H1 (cell line): Measurements from ENCODE around the gene SLC22A2. TPM values are rescaled to one million over a fixed set of nuclear protein-coding genes. Genes with fewer than 3 reads are reported as not detected.

Experiments used
- EGR1 ChIP-seq: IDR thresholded peaks from 2 replicates; pipeline ENCODE4 v1.6.1; 2011; ENCODE audit warnings: low read depth, low read length, borderline replicate concordance
- GTF2F1 ChIP-seq: IDR thresholded peaks from 2 replicates; pipeline ENCODE4 v1.6.1; 2012; ENCODE audit warnings: low read depth, low read length, improper control_type of control experiment, borderline replicate concordance
- POU5F1 ChIP-seq: IDR thresholded peaks from 2 replicates; pipeline ENCODE4 v1.6.1; 2011; ENCODE audit warnings: low read depth, mild to moderate bottlenecking, low read length, moderate library complexity
- RBBP5 ChIP-seq: IDR thresholded peaks from 2 replicates; pipeline ENCODE4 v1.7.1; 2012; ENCODE audit warnings: low read depth, mild to moderate bottlenecking, inconsistent platforms, low read length, moderate library complexity, borderline replicate concordance
- SAP30 ChIP-seq: fragments of 300-600 bp; sonication (generic); IDR thresholded peaks from 2 replicates; pipeline ENCODE4 v1.7.1; 2012; ENCODE audit warnings: low read length, moderate library complexity, mild to moderate bottlenecking, inconsistent platforms; ENCODE audit not compliant: insufficient read depth, insufficient replicate concordance
- SP2 ChIP-seq: IDR thresholded peaks from 2 replicates; pipeline ENCODE4 v1.6.1; 2012; ENCODE audit warnings: mild to moderate bottlenecking, low read length, inconsistent platforms
- ZNF274 ChIP-seq: IDR thresholded peaks from 2 replicates; pipeline ENCODE4 v1.7.0; 2012; ENCODE audit warnings: low read length, borderline replicate concordance; ENCODE audit errors: extremely low read depth
- polyA plus RNA-seq, 7 experiments: library from polyadenylated mRNA; depleted of rRNA in 3 of 7; stranded (reverse) in 5 of 7; unstranded in 2 of 7; fragments of >200 nt in 5 of 7; fragments of 200-250 nt in 2 of 7; gene quantifications; 1 replicate in 5 of 7; 2 replicates in 1 of 7; 4 replicates in 1 of 7; pipeline versions ENCODE4 v1.2.1 to v1.2.3, GENCODE V29; 2011 to 2013; ENCODE audit warnings: missing spikeins in 2 of 7, mixed read lengths in 2 of 7
- total RNA-seq: library from RNA; stranded (reverse); fragmentation: NEBNext Ultra II Directional; extraction: Animal tissue kit (Norgen Biotek cat#: 25700); gene quantifications from 2 replicates; pipeline ENCODE4 v1.2.1, GENCODE V29; 2021
- TF ChIP-seq, protein P1 (sequence below): fragments of 300-600 bp; sonication (generic); IDR thresholded peaks from 2 replicates; pipeline ENCODE4 v1.7.1; 2012; ENCODE audit warnings: low read length, moderate library complexity, mild to moderate bottlenecking, inconsistent platforms; ENCODE audit not compliant: insufficient replicate concordance

The SLC22A2 gene
- total and polyA plus RNA-seq, 2 of the 8 experiments (the other 6 are each of a cell fraction or from before 2014, with no cell fraction given): 0.23 to 1.4 TPM

DNA sequence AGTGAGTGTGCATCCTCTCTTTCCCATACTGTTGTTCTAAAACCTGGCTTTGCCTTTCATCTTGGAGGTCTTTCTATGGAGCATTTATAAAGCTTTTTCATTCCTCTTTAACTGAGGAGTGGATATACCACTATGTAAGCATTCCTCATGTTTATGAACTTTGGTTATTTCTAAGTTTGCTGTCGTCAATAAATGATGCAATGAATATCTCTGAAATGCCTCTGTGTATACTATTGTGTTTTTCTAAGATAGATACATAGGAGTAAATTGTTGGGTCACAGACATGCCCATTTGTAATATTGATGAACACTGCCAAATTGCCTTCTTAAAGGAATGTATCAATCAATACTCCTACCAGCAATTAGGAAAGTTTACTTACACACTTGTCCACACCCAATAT lies 53.9 kb downstream of the SLC22A2 start (continued):
- TF ChIP-seq POU5F1 (no peak), SAP30 (no peak), ZNF274 (no peak), GTF2F1 (no peak), RBBP5 (no peak), EGR1 (no peak), SP2 (no peak)
- TF ChIP-seq, protein P1, sequence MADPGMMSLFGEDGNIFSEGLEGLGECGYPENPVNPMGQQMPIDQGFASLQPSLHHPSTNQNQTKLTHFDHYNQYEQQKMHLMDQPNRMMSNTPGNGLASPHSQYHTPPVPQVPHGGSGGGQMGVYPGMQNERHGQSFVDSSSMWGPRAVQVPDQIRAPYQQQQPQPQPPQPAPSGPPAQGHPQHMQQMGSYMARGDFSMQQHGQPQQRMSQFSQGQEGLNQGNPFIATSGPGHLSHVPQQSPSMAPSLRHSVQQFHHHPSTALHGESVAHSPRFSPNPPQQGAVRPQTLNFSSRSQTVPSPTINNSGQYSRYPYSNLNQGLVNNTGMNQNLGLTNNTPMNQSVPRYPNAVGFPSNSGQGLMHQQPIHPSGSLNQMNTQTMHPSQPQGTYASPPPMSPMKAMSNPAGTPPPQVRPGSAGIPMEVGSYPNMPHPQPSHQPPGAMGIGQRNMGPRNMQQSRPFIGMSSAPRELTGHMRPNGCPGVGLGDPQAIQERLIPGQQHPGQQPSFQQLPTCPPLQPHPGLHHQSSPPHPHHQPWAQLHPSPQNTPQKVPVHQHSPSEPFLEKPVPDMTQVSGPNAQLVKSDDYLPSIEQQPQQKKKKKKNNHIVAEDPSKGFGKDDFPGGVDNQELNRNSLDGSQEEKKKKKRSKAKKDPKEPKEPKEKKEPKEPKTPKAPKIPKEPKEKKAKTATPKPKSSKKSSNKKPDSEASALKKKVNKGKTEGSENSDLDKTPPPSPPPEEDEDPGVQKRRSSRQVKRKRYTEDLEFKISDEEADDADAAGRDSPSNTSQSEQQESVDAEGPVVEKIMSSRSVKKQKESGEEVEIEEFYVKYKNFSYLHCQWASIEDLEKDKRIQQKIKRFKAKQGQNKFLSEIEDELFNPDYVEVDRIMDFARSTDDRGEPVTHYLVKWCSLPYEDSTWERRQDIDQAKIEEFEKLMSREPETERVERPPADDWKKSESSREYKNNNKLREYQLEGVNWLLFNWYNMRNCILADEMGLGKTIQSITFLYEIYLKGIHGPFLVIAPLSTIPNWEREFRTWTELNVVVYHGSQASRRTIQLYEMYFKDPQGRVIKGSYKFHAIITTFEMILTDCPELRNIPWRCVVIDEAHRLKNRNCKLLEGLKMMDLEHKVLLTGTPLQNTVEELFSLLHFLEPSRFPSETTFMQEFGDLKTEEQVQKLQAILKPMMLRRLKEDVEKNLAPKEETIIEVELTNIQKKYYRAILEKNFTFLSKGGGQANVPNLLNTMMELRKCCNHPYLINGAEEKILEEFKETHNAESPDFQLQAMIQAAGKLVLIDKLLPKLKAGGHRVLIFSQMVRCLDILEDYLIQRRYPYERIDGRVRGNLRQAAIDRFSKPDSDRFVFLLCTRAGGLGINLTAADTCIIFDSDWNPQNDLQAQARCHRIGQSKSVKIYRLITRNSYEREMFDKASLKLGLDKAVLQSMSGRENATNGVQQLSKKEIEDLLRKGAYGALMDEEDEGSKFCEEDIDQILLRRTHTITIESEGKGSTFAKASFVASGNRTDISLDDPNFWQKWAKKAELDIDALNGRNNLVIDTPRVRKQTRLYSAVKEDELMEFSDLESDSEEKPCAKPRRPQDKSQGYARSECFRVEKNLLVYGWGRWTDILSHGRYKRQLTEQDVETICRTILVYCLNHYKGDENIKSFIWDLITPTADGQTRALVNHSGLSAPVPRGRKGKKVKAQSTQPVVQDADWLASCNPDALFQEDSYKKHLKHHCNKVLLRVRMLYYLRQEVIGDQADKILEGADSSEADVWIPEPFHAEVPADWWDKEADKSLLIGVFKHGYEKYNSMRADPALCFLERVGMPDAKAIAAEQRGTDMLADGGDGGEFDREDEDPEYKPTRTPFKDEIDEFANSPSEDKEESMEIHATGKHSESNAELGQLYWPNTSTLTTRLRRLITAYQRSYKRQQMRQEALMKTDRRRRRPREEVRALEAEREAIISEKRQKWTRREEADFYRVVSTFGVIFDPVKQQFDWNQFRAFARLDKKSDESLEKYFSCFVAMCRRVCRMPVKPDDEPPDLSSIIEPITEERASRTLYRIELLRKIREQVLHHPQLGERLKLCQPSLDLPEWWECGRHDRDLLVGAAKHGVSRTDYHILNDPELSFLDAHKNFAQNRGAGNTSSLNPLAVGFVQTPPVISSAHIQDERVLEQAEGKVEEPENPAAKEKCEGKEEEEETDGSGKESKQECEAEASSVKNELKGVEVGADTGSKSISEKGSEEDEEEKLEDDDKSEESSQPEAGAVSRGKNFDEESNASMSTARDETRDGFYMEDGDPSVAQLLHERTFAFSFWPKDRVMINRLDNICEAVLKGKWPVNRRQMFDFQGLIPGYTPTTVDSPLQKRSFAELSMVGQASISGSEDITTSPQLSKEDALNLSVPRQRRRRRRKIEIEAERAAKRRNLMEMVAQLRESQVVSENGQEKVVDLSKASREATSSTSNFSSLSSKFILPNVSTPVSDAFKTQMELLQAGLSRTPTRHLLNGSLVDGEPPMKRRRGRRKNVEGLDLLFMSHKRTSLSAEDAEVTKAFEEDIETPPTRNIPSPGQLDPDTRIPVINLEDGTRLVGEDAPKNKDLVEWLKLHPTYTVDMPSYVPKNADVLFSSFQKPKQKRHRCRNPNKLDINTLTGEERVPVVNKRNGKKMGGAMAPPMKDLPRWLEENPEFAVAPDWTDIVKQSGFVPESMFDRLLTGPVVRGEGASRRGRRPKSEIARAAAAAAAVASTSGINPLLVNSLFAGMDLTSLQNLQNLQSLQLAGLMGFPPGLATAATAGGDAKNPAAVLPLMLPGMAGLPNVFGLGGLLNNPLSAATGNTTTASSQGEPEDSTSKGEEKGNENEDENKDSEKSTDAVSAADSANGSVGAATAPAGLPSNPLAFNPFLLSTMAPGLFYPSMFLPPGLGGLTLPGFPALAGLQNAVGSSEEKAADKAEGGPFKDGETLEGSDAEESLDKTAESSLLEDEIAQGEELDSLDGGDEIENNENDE: no peak
